Right lobe of liver (tissue), 6 donors: ENCODE measurements around the gene CORO6. TPM values are rescaled to one million over a fixed set of nuclear protein-coding genes. Genes with fewer than 3 reads are reported as not detected.

Experiments
- ATAC-seq, 4 donors: fragments of 200-7000 bp; cut with Tn5 transposase; one replicate each; pipeline ENCODE4 v1.9.1; 2020; ENCODE audit warnings: mild to moderate bottlenecking in 4 of 4, moderate library complexity in 4 of 4
- DNase-seq, 3 donors: peaks; one replicate each; pipeline ENCODE4 v3.0.0-alpha.2; 2020
- H3K27ac ChIP-seq, 3 donors: fragments of 200-600 bp; one replicate each; pipeline ENCODE4 v1.8.0; 2022
- H3K27me3 ChIP-seq, 2 donors: fragments of 200-600 bp; one replicate each; pipeline ENCODE4 v1.8.0; 2022
- H3K36me3 ChIP-seq, 4 donors: fragments of 200-600 bp; sonication (generic) in 1 of 4; one replicate each; pipeline versions ENCODE4 v1.5.1 to v1.8.0; 2017 to 2022; ENCODE audit warnings: control low read depth in 1 of 4
- H3K4me1 ChIP-seq, 4 donors: fragments of 200-600 bp; sonication (generic) in 1 of 4; one replicate each; pipeline versions ENCODE4 v1.5.1 to v1.8.0; 2017 to 2022; ENCODE audit warnings: control low read depth in 1 of 4
- H3K4me3 ChIP-seq, 3 donors: fragments of 200-600 bp; one replicate each; pipeline ENCODE4 v1.8.0; 2022
- H3K9me3 ChIP-seq, 4 donors: fragments of 200-600 bp; sonication (generic) in 1 of 4; one replicate each; pipeline versions ENCODE4 v1.5.1 to v1.8.0; 2017 to 2022; ENCODE audit warnings: control low read depth in 1 of 4
- POLR2A ChIP-seq: fragments of 450-650 bp; IDR thresholded peaks from one replicate; pipeline ENCODE4 v1.6.1; 2017; ENCODE audit warnings: antibody characterized with exemption, mild to moderate bottlenecking
- WGBS: methylation state at CpG from one replicate; pipeline ENCODE4 v1.1.6; 2018; ENCODE audit warnings: low coverage, low lambda C conversion rate; ENCODE audit not compliant: insufficient coverage; ENCODE audit errors: missing lambda C conversion rate; 5-methylcytosine and 5-hydroxymethylcytosine counted together
- intact Hi-C, 2 donors: fragments of 100-400 bp; cut with DNase I; formaldehyde crosslinking; loops; one replicate each; pipeline versions ENCODE4 v1.11.2 to v1.14.1; 2022
- total RNA-seq, 6 experiments: library from RNA; depleted of rRNA in 2 of 6; stranded (reverse); fragments of >200 nt in 2 of 6; fragmentation: NEBNext Ultra II Directional in 3 of 6; extraction: Animal tissue kit (Norgen Biotek cat#: 25700) in 3 of 6; gene quantifications; one replicate each; pipeline versions ENCODE4 v1.1.0 to v1.2.4, GENCODE V29; 2016 to 2023
- TF ChIP-seq, protein P1 (sequence below), 4 donors: fragments of 200-600 bp in 3 of 4; fragments of 450-650 bp in 1 of 4; IDR thresholded peaks; one replicate each; pipeline versions ENCODE4 v1.5.1 to v1.8.0; 2016 to 2022; ENCODE audit warnings: antibody characterized with exemption in 4 of 4, mild to moderate bottlenecking in 2 of 4
- donor health status: DM: no; HTN: yes; CAD: no.
- donor health status: DM: no; HTN: no; CAD: no.
- donor health status: DM: no; HTN: no; CAD: no.
- donor health status: DM: no; HTN: yes; CAD: no.
- donor health status: DM: no; HTN: yes; CAD: no.

The CORO6 gene
- total RNA-seq, 6 experiments from 2014 or later, result 0.37 to 5.1 (median 0.81) TPM

DNA sequence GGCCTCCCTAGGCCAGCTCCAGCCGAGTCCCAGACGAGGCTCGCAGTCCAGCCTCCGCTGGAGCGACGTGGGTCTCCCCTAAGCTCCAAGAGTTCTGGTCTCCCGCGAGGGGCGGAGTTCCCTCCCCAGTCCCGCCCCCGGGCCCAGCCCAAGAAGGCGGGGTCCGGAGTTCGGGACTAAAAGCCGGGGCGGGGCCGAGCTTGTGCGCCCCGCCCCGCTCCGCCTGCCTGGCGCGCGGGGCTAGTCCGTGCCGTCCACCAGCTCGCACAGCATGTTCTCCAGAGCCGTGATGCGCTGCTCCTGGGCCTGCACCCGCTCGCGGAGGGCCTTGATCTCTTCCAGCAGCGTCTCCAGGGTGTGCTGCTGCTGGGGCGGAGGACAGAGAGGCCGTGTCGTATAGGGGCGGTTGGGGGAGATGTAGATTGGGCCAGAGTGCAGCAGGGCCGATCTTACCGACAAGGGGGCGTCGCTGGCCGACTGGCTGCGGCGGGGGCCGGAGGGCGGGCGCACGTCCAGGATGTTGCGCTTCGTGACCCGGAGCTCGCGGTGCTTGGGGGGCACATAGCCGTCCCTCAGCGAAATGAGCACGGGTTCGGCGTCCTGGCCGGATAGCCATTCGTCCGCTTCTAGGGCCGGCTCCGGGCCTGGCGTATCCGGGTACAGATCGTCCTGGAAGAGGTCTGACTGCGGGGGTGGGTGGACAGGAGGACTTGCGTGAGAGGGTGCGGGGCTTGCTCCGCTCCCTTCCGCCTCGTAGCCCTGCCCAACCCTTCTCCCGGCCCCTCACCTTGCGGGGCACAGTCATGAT is 7.0 kb downstream of the CORO6 start:
- Histone ChIP-seq H3K4me3 (peak overlapping the region in 2 of 3 donors; percentile 25 to 33), H3K27me3 (peaks cover 0 to 16% of the 10 kb centered on the region in 2 donors), H3K4me1 (peaks cover 0 to 40% (median 17%) of the 10 kb centered on the region in 4 donors), H3K27ac (no peak overlapping the region), H3K36me3 (no peaks in the 10 kb centered on the region), H3K9me3 (no peaks in the 10 kb centered on the region)
- ATAC-seq (peak; percentile 72 to 82 (median 76)), DNase-seq (peak; percentile 85 to 87 (median 87))
- peak; percentile 39 for TF ChIP-seq POLR2A
- TF ChIP-seq, protein P1, sequence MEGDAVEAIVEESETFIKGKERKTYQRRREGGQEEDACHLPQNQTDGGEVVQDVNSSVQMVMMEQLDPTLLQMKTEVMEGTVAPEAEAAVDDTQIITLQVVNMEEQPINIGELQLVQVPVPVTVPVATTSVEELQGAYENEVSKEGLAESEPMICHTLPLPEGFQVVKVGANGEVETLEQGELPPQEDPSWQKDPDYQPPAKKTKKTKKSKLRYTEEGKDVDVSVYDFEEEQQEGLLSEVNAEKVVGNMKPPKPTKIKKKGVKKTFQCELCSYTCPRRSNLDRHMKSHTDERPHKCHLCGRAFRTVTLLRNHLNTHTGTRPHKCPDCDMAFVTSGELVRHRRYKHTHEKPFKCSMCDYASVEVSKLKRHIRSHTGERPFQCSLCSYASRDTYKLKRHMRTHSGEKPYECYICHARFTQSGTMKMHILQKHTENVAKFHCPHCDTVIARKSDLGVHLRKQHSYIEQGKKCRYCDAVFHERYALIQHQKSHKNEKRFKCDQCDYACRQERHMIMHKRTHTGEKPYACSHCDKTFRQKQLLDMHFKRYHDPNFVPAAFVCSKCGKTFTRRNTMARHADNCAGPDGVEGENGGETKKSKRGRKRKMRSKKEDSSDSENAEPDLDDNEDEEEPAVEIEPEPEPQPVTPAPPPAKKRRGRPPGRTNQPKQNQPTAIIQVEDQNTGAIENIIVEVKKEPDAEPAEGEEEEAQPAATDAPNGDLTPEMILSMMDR (IDR thresholded peaks at IDR 0.05), result no peak
- intact Hi-C loops, result no loop called here
- WGBS, result 4% methylated on average over 4 of the region's 74 CpGs

DNA sequence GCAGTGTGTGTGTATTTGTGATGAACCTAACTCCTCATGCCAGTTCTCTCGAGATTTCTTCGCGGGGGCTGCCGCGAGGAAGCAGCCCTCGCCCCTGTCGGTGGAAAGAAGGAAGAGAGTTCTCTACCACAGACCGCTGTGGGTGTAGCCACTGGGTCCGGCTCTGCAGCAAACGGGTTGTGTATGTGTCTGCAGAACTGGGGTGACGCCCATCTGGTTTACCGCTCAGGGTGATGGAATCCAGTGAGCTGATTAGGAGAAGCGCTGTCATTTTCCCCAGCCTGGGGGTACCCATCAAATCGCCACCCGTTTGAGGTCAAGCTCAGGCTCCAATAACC is 7.7 kb downstream of the CORO6 start:
- Histone ChIP-seq H3K27ac (no peak overlapping the region), H3K4me1 (peaks cover 0 to 40% (median 17%) of the 10 kb centered on the region in 4 donors), H3K27me3 (peaks cover 0 to 16% of the 10 kb centered on the region in 2 donors), H3K4me3 (peak overlapping the region in 1 of 3 donors; percentile 33), H3K36me3 (no peaks in the 10 kb centered on the region), H3K9me3 (no peaks in the 10 kb centered on the region)
- DNase-seq, result no peak
- WGBS, result 11% methylated on average over 10 of the region's 15 CpGs
- no peak for ATAC-seq
- intact Hi-C loops, result no loop called here
- TF ChIP-seq POLR2A, result no peak
- TF ChIP-seq, protein P1 (IDR thresholded peaks at IDR 0.05), result no peak

DNA sequence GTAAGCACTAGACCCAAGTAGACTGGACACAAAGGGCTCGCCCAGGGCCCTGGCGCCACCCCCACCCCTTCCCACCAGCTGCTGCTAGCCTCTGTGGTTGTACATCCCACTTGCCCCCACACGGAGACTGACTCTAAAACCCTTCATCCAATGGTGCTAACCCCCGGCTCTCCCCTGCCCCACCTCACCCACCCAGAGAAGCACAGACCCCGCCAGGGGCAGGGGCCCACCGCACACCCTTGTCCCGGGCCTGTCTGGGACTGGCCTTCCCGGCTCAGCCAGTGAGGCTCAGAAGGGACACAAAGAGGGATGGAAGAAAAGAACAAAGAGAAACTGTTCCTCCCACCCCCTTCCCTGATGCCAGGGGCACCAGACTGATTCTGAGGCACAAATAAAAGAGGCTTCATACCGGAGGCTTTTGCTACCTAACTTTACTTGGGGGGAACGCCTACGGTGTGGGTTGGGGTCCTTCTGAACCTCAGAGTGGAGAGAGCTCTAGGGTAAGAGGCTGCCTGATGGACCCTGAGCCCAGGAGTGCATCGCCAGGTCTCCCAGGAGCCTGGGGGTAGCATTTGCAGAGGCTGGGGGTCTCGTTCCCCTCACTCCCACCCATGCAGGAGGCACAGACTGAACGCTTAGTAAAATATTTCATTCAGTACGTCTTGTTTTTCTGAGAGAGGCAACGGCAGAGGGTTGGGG is 8.2 kb downstream of the CORO6 start:
- Histone ChIP-seq H3K4me3 (no peak overlapping the region), H3K27ac (no peak overlapping the region), H3K4me1 (peaks cover 0 to 40% (median 17%) of the 10 kb centered on the region in 4 donors), H3K27me3 (peaks cover 0 to 16% of the 10 kb centered on the region in 2 donors), H3K9me3 (no peaks in the 10 kb centered on the region), H3K36me3 (no peaks in the 10 kb centered on the region)
- ATAC-seq (no peak), DNase-seq (peak in 1 of 3 donors; percentile 51)
- intact Hi-C loops, result no loop called here
- TF ChIP-seq, protein P1 (IDR thresholded peaks at IDR 0.05), result no peak
- no peak for TF ChIP-seq POLR2A
- WGBS, result 10% methylated on average over 6 of the region's 16 CpGs

DNA sequence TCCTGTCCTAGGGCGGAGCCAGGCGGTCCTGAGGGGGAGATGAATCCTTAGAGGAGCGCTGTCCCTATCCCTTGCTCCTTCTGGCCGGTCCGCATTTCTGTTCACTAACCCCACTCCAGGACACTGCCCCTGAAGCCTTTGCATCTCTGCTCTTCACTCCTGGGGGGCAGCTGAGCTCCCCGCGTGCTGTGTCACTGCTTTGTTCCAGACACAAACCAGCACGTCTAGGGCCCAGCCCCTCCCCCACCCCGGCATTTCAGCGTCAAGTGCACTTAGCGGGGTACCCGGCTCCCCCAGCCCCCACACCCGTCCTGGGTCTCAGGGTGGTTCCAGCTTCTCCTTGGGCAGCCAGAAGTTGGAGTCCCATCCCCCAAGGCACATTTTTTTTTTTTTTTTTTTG is 8.9 kb downstream of the CORO6 start:
- TF ChIP-seq, protein P1 (IDR thresholded peaks at IDR 0.05), result no peak
- TF ChIP-seq POLR2A, result no peak
- no peaks in the 10 kb centered on the region for H3K36me3 ChIP-seq
- H3K9me3 ChIP-seq, result no peaks in the 10 kb centered on the region
- H3K27me3 ChIP-seq, result peaks cover 0 to 16% of the 10 kb centered on the region in 2 donors
- H3K4me3 ChIP-seq, result peak overlapping the region in 2 of 3 donors; percentile 7 to 31
- peak in 1 of 3 donors; percentile 49 for DNase-seq
- intact Hi-C loops, result no loop called here
- H3K4me1 ChIP-seq, result peaks cover 0 to 40% (median 17%) of the 10 kb centered on the region in 4 donors
- WGBS, result 22% methylated on average over 8 of the region's 13 CpGs
- no peak overlapping the region for H3K27ac ChIP-seq
- ATAC-seq, result no peak
